Prostate gland (tissue), 2 donors: ENCODE data around the gene INSIG1. TPM values are rescaled to one million over a fixed set of nuclear protein-coding genes. Genes with fewer than 3 reads are reported as not detected.
A peak's percentile ranks its signal among the peaks of the same experiment; 100 is the strongest.

Experiments
- DNase-seq: peaks from one replicate; pipeline ENCODE4 v3.0.0-alpha.2; 2019; ENCODE audit warnings: low spot score
- H3K27ac ChIP-seq, 2 donors: fragments of 200-600 bp; sonication (generic); 2 replicates each; pipeline ENCODE4 v1.5.1; 2017 to 2019
- H3K27me3 ChIP-seq: fragments of 200-600 bp; sonication (generic); replicated peaks from 2 replicates; pipeline ENCODE4 v1.5.1; 2019; ENCODE audit not compliant: insufficient read depth
- H3K36me3 ChIP-seq, 2 donors: fragments of 200-600 bp; sonication (generic); 1 replicate in 1 of 2; 2 replicates in 1 of 2; pipeline versions ENCODE4 v1.5.1 to v1.8.1; 2017 to 2019
- H3K4me1 ChIP-seq: fragments of 200-600 bp; sonication (generic); replicated peaks from 2 replicates; pipeline ENCODE4 v1.5.1; 2019
- H3K4me3 ChIP-seq, 2 donors: fragments of 200-600 bp; sonication (generic); 2 replicates each; pipeline ENCODE4 v1.5.1; 2017 to 2019
- H3K9me3 ChIP-seq: fragments of 200-600 bp; sonication (generic); 2 replicates; pipeline ENCODE4 v1.5.1; 2017
- POLR2A ChIP-seq: fragments of 450-650 bp; IDR thresholded peaks from one replicate; pipeline ENCODE4 v1.6.1; 2016; ENCODE audit warnings: antibody characterized with exemption, mild to moderate bottlenecking
- POLR2AphosphoS5 ChIP-seq: sonication (generic); formaldehyde crosslinking; IDR thresholded peaks from one replicate; pipeline ENCODE4 v1.6.1; 2017; ENCODE audit warnings: antibody characterized with exemption
- WGBS: methylation state at CpG from one replicate; pipeline ENCODE4 v1.1.5; 2018; 5-methylcytosine and 5-hydroxymethylcytosine counted together
- intact Hi-C: fragments of 100-400 bp; cut with DNase I; formaldehyde crosslinking; loops from one replicate; pipeline ENCODE4 v1.14.2; 2022
- total RNA-seq, 2 donors: library from RNA; depleted of rRNA; stranded (reverse); fragments of >200 nt; gene quantifications; one replicate each; pipeline ENCODE4 v1.1.0, GENCODE V29; 2016
- TF ChIP-seq, protein P1 (sequence below), 4 experiments: fragments of 200-600 bp in 2 of 4; fragments of 450-650 bp in 2 of 4; sonication (generic) in 2 of 4; IDR thresholded peaks; 1 replicate in 3 of 4; 2 replicates in 1 of 4; pipeline ENCODE4 v1.5.1; 2016 to 2019; ENCODE audit warnings: antibody characterized with exemption in 4 of 4, mild to moderate bottlenecking in 2 of 4, moderate library complexity in 2 of 4

The INSIG1 gene
- total RNA-seq = 100 to 1,000 TPM in 1 of 2 donors, 10 to 100 TPM in 1; 60.5 to 112 TPM

DNA sequence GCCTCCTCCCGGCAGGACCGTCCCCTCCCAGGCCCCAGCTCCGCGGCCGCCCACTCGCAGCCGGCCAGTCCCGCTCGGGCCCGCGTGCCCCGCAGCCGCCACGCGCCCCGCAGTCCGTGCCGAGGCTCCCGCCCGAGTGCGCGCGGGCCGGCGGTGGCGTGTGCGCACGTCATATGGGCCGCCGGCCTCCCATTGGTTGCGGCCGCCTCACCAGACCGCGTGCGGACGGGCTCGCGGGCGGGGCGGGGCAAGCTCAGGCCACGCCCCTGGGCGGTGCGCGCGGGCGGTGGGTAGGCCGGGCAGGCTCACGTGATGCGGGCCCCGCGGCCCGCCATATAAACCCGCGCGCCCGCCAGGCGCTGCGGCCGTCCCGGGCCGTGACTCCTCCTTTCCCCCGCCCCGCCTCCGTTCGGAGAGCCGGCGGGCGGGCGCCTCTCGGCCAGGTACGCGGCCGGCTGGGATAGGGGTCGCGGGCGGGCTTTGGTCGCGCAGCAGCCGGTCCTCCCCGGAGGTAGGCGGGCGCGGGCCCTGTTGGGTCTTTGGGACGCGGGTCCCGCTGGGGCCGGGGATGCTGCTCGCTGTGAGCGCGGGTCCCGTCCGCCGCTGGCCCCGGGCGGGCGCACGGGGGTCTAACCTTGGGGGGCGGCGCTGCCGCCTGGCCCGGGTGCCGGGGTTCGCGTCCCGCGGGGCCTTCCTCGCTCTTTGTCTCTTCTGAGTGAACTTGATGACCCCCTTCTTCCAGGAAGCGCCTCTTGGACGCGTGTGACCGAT is at the start of gene INSIG1:
INSIG1 (plus strand) TSS at position 362 of the 771 bp plus-strand sequence; CDS start at position 770, 408 bp downstream.
- no peaks in the 10 kb centered on the region for H3K27me3 ChIP-seq
- H3K4me3 ChIP-seq = peak within 1 kb of the TSS; percentile 82 to 95
- peak; percentile 94 for DNase-seq
- 0% methylated on average over 29 of the region's 111 CpGs for WGBS
- H3K9me3 ChIP-seq = no peaks in the 10 kb centered on the region
- no peaks in the 10 kb centered on the region for H3K36me3 ChIP-seq
- peak; percentile 96 for TF ChIP-seq POLR2A
- TF ChIP-seq, protein P1, sequence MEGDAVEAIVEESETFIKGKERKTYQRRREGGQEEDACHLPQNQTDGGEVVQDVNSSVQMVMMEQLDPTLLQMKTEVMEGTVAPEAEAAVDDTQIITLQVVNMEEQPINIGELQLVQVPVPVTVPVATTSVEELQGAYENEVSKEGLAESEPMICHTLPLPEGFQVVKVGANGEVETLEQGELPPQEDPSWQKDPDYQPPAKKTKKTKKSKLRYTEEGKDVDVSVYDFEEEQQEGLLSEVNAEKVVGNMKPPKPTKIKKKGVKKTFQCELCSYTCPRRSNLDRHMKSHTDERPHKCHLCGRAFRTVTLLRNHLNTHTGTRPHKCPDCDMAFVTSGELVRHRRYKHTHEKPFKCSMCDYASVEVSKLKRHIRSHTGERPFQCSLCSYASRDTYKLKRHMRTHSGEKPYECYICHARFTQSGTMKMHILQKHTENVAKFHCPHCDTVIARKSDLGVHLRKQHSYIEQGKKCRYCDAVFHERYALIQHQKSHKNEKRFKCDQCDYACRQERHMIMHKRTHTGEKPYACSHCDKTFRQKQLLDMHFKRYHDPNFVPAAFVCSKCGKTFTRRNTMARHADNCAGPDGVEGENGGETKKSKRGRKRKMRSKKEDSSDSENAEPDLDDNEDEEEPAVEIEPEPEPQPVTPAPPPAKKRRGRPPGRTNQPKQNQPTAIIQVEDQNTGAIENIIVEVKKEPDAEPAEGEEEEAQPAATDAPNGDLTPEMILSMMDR (IDR thresholded peaks at IDR 0.05) = peak in 2 of 4 experiments; percentile 12 to 53
- TF ChIP-seq POLR2AphosphoS5 = peak; percentile 67
- intact Hi-C loops = loop anchor here (2.0 to 10.0 kb wide), 3 partner anchors 93 to 369 kb away; partner anchors contain the start of gene PAXIP1
- H3K27ac ChIP-seq = peak within 1 kb of the TSS; percentile 93 to 97
- H3K4me1 ChIP-seq = peaks cover 6% of the 10 kb centered on the region

DNA sequence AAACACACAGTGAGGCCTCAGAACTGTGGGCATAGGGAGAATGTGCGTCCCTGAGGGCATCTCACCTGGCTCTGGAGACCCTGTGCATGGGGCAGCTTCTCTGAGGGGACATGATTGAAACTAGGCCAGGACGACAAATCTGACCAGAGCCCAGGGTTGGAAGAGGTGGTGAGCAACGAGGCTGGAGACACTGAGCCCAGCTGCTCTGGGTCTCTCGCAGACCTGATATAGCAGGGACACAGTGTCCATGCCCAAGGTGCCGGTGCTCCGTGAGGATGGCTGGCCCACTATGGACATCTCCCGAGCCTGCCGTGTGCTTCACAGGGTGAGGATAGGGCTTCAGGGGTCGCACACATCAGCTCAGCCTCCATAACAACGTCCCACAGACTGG is 49.3 kb upstream of the INSIG1 start:
- TF ChIP-seq, protein P1 (IDR thresholded peaks at IDR 0.05) = no peak
- TF ChIP-seq POLR2AphosphoS5 = no peak
- TF ChIP-seq POLR2A = no peak
- 97% methylated on average over 10 of the region's 10 CpGs for WGBS
- intact Hi-C loops = no loop called here

GRCh38 chr7:155251831-155252230 is 45.8 kb upstream of the INSIG1 start:
- Histone ChIP-seq H3K27me3 (no peaks in the 10 kb centered on the region), H3K4me3 (no peak overlapping the region), H3K36me3 (no peaks in the 10 kb centered on the region), H3K9me3 (no peaks in the 10 kb centered on the region), H3K27ac (no peak overlapping the region), H3K4me1 (no peaks in the 10 kb centered on the region)
- TF ChIP-seq, protein P1 (IDR thresholded peaks at IDR 0.05) = no peak
- TF ChIP-seq POLR2AphosphoS5 (no peak), POLR2A (no peak)
- 84% methylated on average over 7 of the region's 7 CpGs for WGBS
- no peak for DNase-seq
- intact Hi-C loops = no loop called here

More for the DNA sequence above, 49.3 kb upstream of the INSIG1 start:
- Histone ChIP-seq H3K4me1 (no peaks in the 10 kb centered on the region), H3K9me3 (no peaks in the 10 kb centered on the region), H3K4me3 (no peak overlapping the region), H3K36me3 (no peaks in the 10 kb centered on the region), H3K27me3 (no peaks in the 10 kb centered on the region), H3K27ac (no peak overlapping the region)
- no peak for DNase-seq

DNA sequence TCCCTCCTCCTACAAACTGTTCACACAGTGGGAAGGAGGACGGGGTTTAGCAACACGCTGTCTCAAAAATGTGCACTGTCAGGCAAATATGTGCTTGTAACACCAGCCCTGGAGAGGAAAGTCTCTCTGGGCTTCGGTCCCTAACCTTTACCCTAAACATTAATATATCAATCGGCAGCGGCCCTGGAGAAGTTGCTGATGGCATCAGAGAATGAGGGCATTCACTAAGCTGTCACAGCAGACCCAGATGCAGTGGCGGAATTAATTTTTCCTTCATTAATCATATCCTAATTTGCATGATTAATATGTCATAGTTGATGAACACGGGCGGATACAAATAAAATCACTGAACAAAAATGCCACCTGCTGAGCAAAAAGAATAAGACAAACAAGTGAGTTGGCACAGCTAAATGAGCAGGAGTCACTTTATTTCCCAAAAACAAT is 45.2 kb upstream of the INSIG1 start:
- Histone ChIP-seq H3K4me1 (no peaks in the 10 kb centered on the region), H3K27ac (no peak overlapping the region), H3K4me3 (no peak overlapping the region), H3K9me3 (no peaks in the 10 kb centered on the region), H3K36me3 (no peaks in the 10 kb centered on the region), H3K27me3 (no peaks in the 10 kb centered on the region)
- intact Hi-C loops = no loop called here
- DNase-seq = no peak
- TF ChIP-seq, protein P1 (IDR thresholded peaks at IDR 0.05) = peak in 1 of 4 experiments; percentile 5
- no peak for TF ChIP-seq POLR2A
- WGBS = 49% methylated on average over 8 of the region's 8 CpGs
